ENCODE data around the gene CSNK1D. TPM values are rescaled to one million over a fixed set of nuclear protein-coding genes. Genes with fewer than 3 reads are reported as not detected.

Gene CSNK1D
- total RNA-seq, 1 experiment from 2014 or later, result 137 TPM

GRCh38 chr17:82309656-82310570 is 36.4 kb upstream of the CSNK1D start:
- Histone ChIP-seq H2AK5ac (ENCODE audit: insufficient read length, low read length) (no peak overlapping the region), H3K79me2 (ENCODE audit: insufficient read depth, low read length) (no peaks in the 10 kb centered on the region), H3T11ph (ENCODE audit: low read length) (no peak overlapping the region), H3K14ac (ENCODE audit: insufficient read depth, low read length) (no peak overlapping the region; the same call in 1 of the 2 replicates), H2BK120ac (ENCODE audit: low read depth, low read length, poor library complexity, severe bottlenecking) (no peak overlapping the region), H3K4ac (ENCODE audit: low read depth, low read length) (no peak overlapping the region), H4K20me1 (ENCODE audit: control insufficient read depth, insufficient read depth, insufficient read length) (no peaks in the 10 kb centered on the region), H3K27ac (ENCODE audit: insufficient read length, low read depth, low read length) (no peak overlapping the region), H3K9ac (ENCODE audit: extremely low read depth, insufficient read length, low read length) (no peak overlapping the region), H4K8ac (replicated peaks; ENCODE audit: insufficient read length, low read depth, low read length) (no peak overlapping the region), H2BK15ac (ENCODE audit: low read depth, low read length) (no peak overlapping the region), H4K91ac (ENCODE audit: insufficient read length, low read depth, low read length) (no peak overlapping the region), H3K4me2 (ENCODE audit: insufficient read depth, insufficient read length, low read length) (no peak overlapping the region), H3K56ac (ENCODE audit: insufficient read length, low read depth, low read length) (no peak overlapping the region), H2BK5ac (ENCODE audit: insufficient read length, low read length) (no peak overlapping the region), H4K5ac (ENCODE audit: insufficient read length, low read depth, low read length) (no peak overlapping the region), H2BK20ac (ENCODE audit: low read depth, low read length, poor library complexity, severe bottlenecking) (no peak overlapping the region), H2AFZ (ENCODE audit: low read length) (no peak overlapping the region), H3K18ac (ENCODE audit: insufficient read length, low read depth, low read length) (no peak overlapping the region), H2BK12ac (ENCODE audit: insufficient read length, low read depth, low read length) (no peak overlapping the region), H3K23ac (ENCODE audit: insufficient read length, low read depth, low read length) (no peak overlapping the region), H3K9me3 (ENCODE audit: control insufficient read depth, low read depth, low read length) (no peaks in the 10 kb centered on the region), H3K23me2 (ENCODE audit: insufficient read length, low read depth, low read length, poor library complexity, severe bottlenecking) (peaks cover 2% of the 10 kb centered on the region), H3K4me1 (ENCODE audit: insufficient read depth, low read length) (no peaks in the 10 kb centered on the region), H3K79me1 (ENCODE audit: insufficient read depth, low read depth, low read length, poor library complexity, severe bottlenecking) (no peaks in the 10 kb centered on the region), H3K27me3 (ENCODE audit: insufficient read depth, low read length) (no peaks in the 10 kb centered on the region)
- Mint-ChIP-seq H3K4me3 (no peak overlapping the region), H3K27ac (peak overlapping the region in 1 of 3 experiments; percentile 34; a peak in 2 of 7 replicates), H3K4me1 (0 out of 4 replicates have a peak, but pooled peaks cover 2 to 4% of the 10 kb centered on the region in 2 experiments), H3K36me3 (ENCODE audit: insufficient read depth in 1 of 3, low read depth in 3 of 3) (no peaks in the 10 kb centered on the region), H3K27me3 (ENCODE audit: low read depth) (peaks cover 34% of the 10 kb centered on the region), H3K9me3 (no peaks in the 10 kb centered on the region; a peak in 2 of 5 replicates)
- TF ChIP-seq CTCF (conservative IDR thresholded peaks at IDR 0.05), result no peak
- WGBS (ENCODE audit: extremely low coverage, insufficient read length, low lambda C conversion rate), result no CpG with 5 or more reads among the region's 27 CpGs
- no peak for DNase-seq

Measured in H9 (cell line).